ENCODE measurements around the gene HOXC4.

HOXC4 gene

DNA sequence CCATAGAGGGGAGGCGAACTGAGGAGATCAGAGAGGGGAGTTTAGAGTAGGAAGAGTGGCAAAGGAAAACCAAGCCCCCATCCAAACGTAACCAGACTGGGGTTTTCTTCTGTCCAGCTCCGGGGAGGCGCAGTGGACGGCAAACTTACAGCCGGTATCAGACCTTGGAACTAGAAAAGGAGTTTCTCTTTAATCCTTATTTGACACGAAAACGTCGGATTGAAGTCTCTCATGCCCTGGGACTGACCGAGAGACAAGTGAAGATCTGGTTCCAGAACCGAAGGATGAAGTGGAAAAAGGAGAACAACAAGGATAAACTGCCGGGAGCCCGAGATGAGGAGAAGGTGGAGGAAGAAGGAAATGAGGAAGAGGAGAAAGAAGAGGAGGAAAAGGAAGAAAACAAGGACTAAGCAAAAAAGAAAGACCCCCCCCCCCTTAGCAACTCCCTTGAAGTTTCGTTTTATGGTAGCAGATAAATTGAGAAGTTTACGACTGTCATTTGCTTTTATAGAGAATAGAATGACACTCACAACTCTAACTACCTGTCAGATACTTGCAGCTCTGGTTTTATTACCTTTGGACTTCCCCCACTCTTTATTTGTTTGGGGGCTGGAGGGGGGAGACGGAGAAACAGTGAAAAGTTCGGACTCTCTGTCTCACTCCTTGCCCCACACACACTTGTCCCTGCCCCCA is 42.5 kb upstream of the HOXC4 start (continued):
- TF ChIP-seq, protein P1, sequence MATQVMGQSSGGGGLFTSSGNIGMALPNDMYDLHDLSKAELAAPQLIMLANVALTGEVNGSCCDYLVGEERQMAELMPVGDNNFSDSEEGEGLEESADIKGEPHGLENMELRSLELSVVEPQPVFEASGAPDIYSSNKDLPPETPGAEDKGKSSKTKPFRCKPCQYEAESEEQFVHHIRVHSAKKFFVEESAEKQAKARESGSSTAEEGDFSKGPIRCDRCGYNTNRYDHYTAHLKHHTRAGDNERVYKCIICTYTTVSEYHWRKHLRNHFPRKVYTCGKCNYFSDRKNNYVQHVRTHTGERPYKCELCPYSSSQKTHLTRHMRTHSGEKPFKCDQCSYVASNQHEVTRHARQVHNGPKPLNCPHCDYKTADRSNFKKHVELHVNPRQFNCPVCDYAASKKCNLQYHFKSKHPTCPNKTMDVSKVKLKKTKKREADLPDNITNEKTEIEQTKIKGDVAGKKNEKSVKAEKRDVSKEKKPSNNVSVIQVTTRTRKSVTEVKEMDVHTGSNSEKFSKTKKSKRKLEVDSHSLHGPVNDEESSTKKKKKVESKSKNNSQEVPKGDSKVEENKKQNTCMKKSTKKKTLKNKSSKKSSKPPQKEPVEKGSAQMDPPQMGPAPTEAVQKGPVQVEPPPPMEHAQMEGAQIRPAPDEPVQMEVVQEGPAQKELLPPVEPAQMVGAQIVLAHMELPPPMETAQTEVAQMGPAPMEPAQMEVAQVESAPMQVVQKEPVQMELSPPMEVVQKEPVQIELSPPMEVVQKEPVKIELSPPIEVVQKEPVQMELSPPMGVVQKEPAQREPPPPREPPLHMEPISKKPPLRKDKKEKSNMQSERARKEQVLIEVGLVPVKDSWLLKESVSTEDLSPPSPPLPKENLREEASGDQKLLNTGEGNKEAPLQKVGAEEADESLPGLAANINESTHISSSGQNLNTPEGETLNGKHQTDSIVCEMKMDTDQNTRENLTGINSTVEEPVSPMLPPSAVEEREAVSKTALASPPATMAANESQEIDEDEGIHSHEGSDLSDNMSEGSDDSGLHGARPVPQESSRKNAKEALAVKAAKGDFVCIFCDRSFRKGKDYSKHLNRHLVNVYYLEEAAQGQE (tag by site-specific recombination; IDR thresholded peaks at IDR 0.05) = peak; percentile 53
- TF ChIP-seq ZNF610 (tag by site-specific recombination; IDR thresholded peaks at IDR 0.05; ENCODE audit: borderline replicate concordance) = no peak
- no peak for TF ChIP-seq ZNF394 (tag by site-specific recombination; IDR thresholded peaks at IDR 0.05; ENCODE audit: borderline replicate concordance)
- peak; percentile 66; the same call in 1 of the 2 replicates for TF ChIP-seq BCL11A (tag by site-specific recombination; IDR thresholded peaks at IDR 0.05; ENCODE audit: low read depth)
- 0 out of 2 replicates have a peak, but pooled peaks have one; percentile 5 for TF ChIP-seq ZNF654 (tag by site-specific recombination; IDR thresholded peaks at IDR 0.05; ENCODE audit: low read depth)
- no peak for TF ChIP-seq ZNF777 (tag by site-specific recombination; IDR thresholded peaks at IDR 0.05; ENCODE audit: borderline replicate concordance)
- TF ChIP-seq ZNF184 (tag by site-specific recombination; IDR thresholded peaks at IDR 0.05) = no peak
- peak; percentile 62 for TF ChIP-seq PRDM1 (tag by site-specific recombination; IDR thresholded peaks at IDR 0.05)
- TF ChIP-seq, protein P2, sequence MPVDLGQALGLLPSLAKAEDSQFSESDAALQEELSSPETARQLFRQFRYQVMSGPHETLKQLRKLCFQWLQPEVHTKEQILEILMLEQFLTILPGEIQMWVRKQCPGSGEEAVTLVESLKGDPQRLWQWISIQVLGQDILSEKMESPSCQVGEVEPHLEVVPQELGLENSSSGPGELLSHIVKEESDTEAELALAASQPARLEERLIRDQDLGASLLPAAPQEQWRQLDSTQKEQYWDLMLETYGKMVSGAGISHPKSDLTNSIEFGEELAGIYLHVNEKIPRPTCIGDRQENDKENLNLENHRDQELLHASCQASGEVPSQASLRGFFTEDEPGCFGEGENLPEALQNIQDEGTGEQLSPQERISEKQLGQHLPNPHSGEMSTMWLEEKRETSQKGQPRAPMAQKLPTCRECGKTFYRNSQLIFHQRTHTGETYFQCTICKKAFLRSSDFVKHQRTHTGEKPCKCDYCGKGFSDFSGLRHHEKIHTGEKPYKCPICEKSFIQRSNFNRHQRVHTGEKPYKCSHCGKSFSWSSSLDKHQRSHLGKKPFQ (tag by site-specific recombination; IDR thresholded peaks at IDR 0.05) = peak; percentile 57; the same call in 1 of the 2 replicates
- TF ChIP-seq, protein P3, sequence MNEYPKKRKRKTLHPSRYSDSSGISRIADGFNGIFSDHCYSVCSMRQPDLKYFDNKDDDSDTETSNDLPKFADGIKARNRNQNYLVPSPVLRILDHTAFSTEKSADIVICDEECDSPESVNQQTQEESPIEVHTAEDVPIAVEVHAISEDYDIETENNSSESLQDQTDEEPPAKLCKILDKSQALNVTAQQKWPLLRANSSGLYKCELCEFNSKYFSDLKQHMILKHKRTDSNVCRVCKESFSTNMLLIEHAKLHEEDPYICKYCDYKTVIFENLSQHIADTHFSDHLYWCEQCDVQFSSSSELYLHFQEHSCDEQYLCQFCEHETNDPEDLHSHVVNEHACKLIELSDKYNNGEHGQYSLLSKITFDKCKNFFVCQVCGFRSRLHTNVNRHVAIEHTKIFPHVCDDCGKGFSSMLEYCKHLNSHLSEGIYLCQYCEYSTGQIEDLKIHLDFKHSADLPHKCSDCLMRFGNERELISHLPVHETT (tag by site-specific recombination; IDR thresholded peaks at IDR 0.05) = 0 out of 2 replicates have a peak, but pooled peaks have one; percentile 20
- TF ChIP-seq, protein P4, sequence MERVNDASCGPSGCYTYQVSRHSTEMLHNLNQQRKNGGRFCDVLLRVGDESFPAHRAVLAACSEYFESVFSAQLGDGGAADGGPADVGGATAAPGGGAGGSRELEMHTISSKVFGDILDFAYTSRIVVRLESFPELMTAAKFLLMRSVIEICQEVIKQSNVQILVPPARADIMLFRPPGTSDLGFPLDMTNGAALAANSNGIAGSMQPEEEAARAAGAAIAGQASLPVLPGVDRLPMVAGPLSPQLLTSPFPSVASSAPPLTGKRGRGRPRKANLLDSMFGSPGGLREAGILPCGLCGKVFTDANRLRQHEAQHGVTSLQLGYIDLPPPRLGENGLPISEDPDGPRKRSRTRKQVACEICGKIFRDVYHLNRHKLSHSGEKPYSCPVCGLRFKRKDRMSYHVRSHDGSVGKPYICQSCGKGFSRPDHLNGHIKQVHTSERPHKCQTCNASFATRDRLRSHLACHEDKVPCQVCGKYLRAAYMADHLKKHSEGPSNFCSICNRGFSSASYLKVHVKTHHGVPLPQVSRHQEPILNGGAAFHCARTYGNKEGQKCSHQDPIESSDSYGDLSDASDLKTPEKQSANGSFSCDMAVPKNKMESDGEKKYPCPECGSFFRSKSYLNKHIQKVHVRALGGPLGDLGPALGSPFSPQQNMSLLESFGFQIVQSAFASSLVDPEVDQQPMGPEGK (tag by site-specific recombination; IDR thresholded peaks at IDR 0.05) = peak; percentile 68
- TF ChIP-seq ZNF843 (tag by site-specific recombination; IDR thresholded peaks at IDR 0.05) = peak; percentile 92
- peak; percentile 75 for TF ChIP-seq WT1 (tag by site-specific recombination; IDR thresholded peaks at IDR 0.05)
- no peak for TF ChIP-seq ZNF274 (IDR thresholded peaks at IDR 0.05; ENCODE audit: low read length)
- TF ChIP-seq ZNF274 (tag by site-specific recombination; IDR thresholded peaks at IDR 0.05; ENCODE audit: borderline replicate concordance) = no peak
- no peak for TF ChIP-seq REPIN1 (tag by site-specific recombination; IDR thresholded peaks at IDR 0.05; ENCODE audit: low read depth)
- TF ChIP-seq, protein P5, sequence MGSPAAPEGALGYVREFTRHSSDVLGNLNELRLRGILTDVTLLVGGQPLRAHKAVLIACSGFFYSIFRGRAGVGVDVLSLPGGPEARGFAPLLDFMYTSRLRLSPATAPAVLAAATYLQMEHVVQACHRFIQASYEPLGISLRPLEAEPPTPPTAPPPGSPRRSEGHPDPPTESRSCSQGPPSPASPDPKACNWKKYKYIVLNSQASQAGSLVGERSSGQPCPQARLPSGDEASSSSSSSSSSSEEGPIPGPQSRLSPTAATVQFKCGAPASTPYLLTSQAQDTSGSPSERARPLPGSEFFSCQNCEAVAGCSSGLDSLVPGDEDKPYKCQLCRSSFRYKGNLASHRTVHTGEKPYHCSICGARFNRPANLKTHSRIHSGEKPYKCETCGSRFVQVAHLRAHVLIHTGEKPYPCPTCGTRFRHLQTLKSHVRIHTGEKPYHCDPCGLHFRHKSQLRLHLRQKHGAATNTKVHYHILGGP (tag by site-specific recombination; IDR thresholded peaks at IDR 0.05) = peak; percentile 6; the same call in 1 of the 2 replicates
- TF ChIP-seq, protein P6, sequence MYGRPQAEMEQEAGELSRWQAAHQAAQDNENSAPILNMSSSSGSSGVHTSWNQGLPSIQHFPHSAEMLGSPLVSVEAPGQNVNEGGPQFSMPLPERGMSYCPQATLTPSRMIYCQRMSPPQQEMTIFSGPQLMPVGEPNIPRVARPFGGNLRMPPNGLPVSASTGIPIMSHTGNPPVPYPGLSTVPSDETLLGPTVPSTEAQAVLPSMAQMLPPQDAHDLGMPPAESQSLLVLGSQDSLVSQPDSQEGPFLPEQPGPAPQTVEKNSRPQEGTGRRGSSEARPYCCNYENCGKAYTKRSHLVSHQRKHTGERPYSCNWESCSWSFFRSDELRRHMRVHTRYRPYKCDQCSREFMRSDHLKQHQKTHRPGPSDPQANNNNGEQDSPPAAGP (tag by site-specific recombination; IDR thresholded peaks at IDR 0.05) = 0 out of 2 replicates have a peak, but pooled peaks have one; percentile 16
- TF ChIP-seq, protein P7, sequence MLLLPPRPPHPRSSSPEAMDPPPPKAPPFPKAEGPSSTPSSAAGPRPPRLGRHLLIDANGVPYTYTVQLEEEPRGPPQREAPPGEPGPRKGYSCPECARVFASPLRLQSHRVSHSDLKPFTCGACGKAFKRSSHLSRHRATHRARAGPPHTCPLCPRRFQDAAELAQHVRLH (tag by site-specific recombination; IDR thresholded peaks at IDR 0.05) = peak; percentile 86; the same call in 1 of the 2 replicates
- peak; percentile 87 for TF ChIP-seq FEZF1 (tag by site-specific recombination; IDR thresholded peaks at IDR 0.05)
- peak; percentile 92 for TF ChIP-seq ZNF366 (tag by site-specific recombination; conservative IDR thresholded peaks at IDR 0.05)
- TF ChIP-seq BCL11B (tag by site-specific recombination; IDR thresholded peaks at IDR 0.05; ENCODE audit: low read depth) = peak; percentile 83; the same call in 1 of the 2 replicates
- TF ChIP-seq ZBTB8A (tag by site-specific recombination; IDR thresholded peaks at IDR 0.05) = peak; percentile 31; the same call in 1 of the 2 replicates
- TF ChIP-seq, protein P8, sequence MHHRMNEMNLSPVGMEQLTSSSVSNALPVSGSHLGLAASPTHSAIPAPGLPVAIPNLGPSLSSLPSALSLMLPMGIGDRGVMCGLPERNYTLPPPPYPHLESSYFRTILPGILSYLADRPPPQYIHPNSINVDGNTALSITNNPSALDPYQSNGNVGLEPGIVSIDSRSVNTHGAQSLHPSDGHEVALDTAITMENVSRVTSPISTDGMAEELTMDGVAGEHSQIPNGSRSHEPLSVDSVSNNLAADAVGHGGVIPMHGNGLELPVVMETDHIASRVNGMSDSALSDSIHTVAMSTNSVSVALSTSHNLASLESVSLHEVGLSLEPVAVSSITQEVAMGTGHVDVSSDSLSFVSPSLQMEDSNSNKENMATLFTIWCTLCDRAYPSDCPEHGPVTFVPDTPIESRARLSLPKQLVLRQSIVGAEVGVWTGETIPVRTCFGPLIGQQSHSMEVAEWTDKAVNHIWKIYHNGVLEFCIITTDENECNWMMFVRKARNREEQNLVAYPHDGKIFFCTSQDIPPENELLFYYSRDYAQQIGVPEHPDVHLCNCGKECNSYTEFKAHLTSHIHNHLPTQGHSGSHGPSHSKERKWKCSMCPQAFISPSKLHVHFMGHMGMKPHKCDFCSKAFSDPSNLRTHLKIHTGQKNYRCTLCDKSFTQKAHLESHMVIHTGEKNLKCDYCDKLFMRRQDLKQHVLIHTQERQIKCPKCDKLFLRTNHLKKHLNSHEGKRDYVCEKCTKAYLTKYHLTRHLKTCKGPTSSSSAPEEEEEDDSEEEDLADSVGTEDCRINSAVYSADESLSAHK (tag by site-specific recombination; IDR thresholded peaks at IDR 0.05) = peak; percentile 91

All from HEK293 (cell line).